OCI-LY7 (cell line): ENCODE data around the gene ZNF497. TPM values are rescaled to one million over a fixed set of nuclear protein-coding genes. Genes with fewer than 3 reads are reported as not detected.

ENCODE experiments used
- BruUV-seq: library from RNA; stranded (reverse); fragments of 400-500 nt; replicated peaks from 2 replicates; lab custom pipeline; 2021; lab: Mats Ljungman, UMichigan
- CTCF ChIA-PET: fragments of 300-600 bp; sonication (Branson Sonifier 250); formaldehyde crosslinking; loops from one replicate; lab custom pipeline; 2022; ENCODE audit warnings: antibody characterized with exemption; ENCODE audit not compliant: unreplicated experiment; lab: Charles Lee
- POLR2A ChIA-PET: fragments of 300-600 bp; sonication (Branson Sonifier 250); formaldehyde crosslinking; loops from one replicate; lab custom pipeline; 2022; ENCODE audit warnings: antibody characterized with exemption; lab: Charles Lee
- DNase-seq: peaks from one replicate; pipeline ENCODE4 v3.0.0-alpha.2; 2015; ENCODE audit warnings: low spot score
- H2AFZ ChIP-seq: fragments of 200-600 bp; sonication (generic), shearing (Covaris generic); 2 replicates; pipeline ENCODE4 v1.6.1; 2014; ENCODE audit warnings: mild to moderate bottlenecking, antibody characterized with exemption, low read length, moderate library complexity
- H3K27ac ChIP-seq: fragments of 200-600 bp; sonication (generic); 2 replicates; pipeline ENCODE4 v1.5.1; 2014; ENCODE audit warnings: mixed run types, low read depth, mild to moderate bottlenecking, moderate library complexity, low read length, inconsistent platforms; ENCODE audit not compliant: poor library complexity, severe bottlenecking
- H3K36me3 ChIP-seq: fragments of 200-600 bp; sonication (generic); 2 replicates; pipeline ENCODE4 v1.6.1; 2014; ENCODE audit warnings: mild to moderate bottlenecking, antibody characterized with exemption, low read length, moderate library complexity, mixed read lengths; ENCODE audit not compliant: insufficient read depth
- H3K4me1 ChIP-seq: fragments of 200-600 bp; sonication (generic); 2 replicates; pipeline ENCODE4 v1.5.1; 2014; ENCODE audit warnings: mild to moderate bottlenecking, low read length; ENCODE audit not compliant: insufficient read depth, poor library complexity, severe bottlenecking
- H3K4me2 ChIP-seq: fragments of 200-600 bp; sonication (generic); 2 replicates; pipeline ENCODE4 v1.6.1; 2014; ENCODE audit warnings: mild to moderate bottlenecking, low read length
- H3K4me3 ChIP-seq: fragments of 200-600 bp; sonication (generic); 2 replicates; pipeline ENCODE4 v1.5.1; 2014; ENCODE audit warnings: mild to moderate bottlenecking, low read depth, low read length; ENCODE audit not compliant: poor library complexity, severe bottlenecking
- H3K79me2 ChIP-seq: fragments of 200-600 bp; sonication (generic); 2 replicates; pipeline ENCODE4 v1.6.1; 2016; ENCODE audit warnings: low read depth, mild to moderate bottlenecking, low read length, moderate library complexity, mixed read lengths; ENCODE audit not compliant: insufficient read depth
- H3K9me2 ChIP-seq: fragments of 200-600 bp; sonication (generic); 2 replicates; pipeline ENCODE4 v1.6.1; 2016; ENCODE audit warnings: mild to moderate bottlenecking, low read length, mixed read lengths; ENCODE audit not compliant: insufficient read depth
- H3K9me3 ChIP-seq: fragments of 200-600 bp; sonication (generic); 2 replicates; pipeline ENCODE4 v1.6.1; 2014; ENCODE audit warnings: mild to moderate bottlenecking, mixed run types, low read length, mixed read lengths
- H4K20me1 ChIP-seq: fragments of 200-600 bp; sonication (generic); 2 replicates; pipeline ENCODE4 v1.6.1; 2014; ENCODE audit warnings: mild to moderate bottlenecking, antibody characterized with exemption, low read length, moderate library complexity, mixed read lengths; ENCODE audit not compliant: insufficient read depth
- EZH2phosphoT487 ChIP-seq: fragments of 200-600 bp; sonication (generic); IDR thresholded peaks from 2 replicates; pipeline ENCODE4 v1.6.1; 2018; ENCODE audit warnings: low read depth, borderline replicate concordance, mild to moderate bottlenecking, mixed run types, antibody characterized with exemption, low read length, moderate library complexity, mixed read lengths
- intact Hi-C: fragments of 100-400 bp; cut with micrococcal nuclease; formaldehyde crosslinking; loops from one replicate; pipeline ENCODE4 v1.10.0; 2022; ENCODE audit not compliant: unreplicated experiment
- total RNA-seq, 2 experiments: library from RNA; depleted of rRNA in 1 of 2; stranded (reverse); fragments of >200 nt in 1 of 2; shearing (Covaris generic) in 1 of 2; gene quantifications; 2 replicates each; pipeline ENCODE4 v1.2.3, GENCODE V29; 2014 to 2022
- TF ChIP-seq, protein P1 (sequence below): fragments of 200-600 bp; sonication (generic); conservative IDR thresholded peaks from 2 replicates; pipeline ENCODE4 v1.5.1; 2014; ENCODE audit warnings: mild to moderate bottlenecking, antibody characterized with exemption, low read length, moderate library complexity, mixed read lengths

Gene ZNF497
- total RNA-seq, 2 experiments from 2014 or later, result 3.6 to 6.1 TPM

DNA sequence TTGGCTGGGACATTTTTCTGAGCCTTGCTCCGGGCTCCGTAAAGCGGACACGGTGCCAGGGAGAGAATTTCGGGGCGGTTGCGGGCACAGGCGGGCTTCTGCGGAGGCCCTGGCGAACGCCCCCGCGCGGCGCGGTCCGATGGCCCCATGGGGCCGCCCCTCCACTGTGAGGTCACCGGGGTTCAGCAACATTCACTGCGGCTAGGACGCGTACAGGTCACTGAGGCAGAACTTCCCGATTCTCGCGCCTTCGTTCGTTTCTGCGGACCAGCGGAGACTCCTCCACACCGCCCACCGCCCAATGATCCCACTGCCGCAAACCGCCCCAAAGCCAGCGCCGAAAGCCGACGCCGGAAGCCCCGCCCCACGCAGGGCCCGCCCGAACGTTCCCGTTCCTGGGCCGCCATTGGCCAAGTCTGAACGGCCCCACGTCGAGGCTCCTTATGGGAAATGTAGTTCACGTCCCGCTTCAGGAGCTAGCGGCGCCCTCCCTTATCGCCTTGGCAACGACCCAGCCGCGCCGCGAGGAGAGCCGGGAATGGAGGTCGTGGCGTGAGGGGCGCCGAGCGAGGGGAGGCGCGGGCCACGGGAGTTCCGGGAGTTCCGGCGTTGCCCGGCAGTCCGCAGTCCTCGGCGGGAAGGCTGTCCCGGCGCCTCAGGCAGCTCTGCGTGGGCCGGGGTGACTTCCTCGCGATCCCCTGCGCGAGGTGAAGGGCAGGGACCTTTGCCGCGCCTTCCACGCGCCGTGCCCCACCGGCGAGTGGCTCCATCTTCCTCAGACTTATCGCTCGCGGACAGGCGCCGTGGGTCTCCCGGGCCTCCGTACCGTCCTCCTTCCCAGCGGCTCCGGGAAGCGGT is 45.8 kb upstream of the ZNF497 start, which contains the start of gene ZNF584:
ZNF584 (plus strand) TSS at position 498 of the 858 bp plus-strand sequence. CDS start 499 bp downstream, outside the sequence.
- DNase-seq, result peak; percentile 97
- TF ChIP-seq, protein P1, sequence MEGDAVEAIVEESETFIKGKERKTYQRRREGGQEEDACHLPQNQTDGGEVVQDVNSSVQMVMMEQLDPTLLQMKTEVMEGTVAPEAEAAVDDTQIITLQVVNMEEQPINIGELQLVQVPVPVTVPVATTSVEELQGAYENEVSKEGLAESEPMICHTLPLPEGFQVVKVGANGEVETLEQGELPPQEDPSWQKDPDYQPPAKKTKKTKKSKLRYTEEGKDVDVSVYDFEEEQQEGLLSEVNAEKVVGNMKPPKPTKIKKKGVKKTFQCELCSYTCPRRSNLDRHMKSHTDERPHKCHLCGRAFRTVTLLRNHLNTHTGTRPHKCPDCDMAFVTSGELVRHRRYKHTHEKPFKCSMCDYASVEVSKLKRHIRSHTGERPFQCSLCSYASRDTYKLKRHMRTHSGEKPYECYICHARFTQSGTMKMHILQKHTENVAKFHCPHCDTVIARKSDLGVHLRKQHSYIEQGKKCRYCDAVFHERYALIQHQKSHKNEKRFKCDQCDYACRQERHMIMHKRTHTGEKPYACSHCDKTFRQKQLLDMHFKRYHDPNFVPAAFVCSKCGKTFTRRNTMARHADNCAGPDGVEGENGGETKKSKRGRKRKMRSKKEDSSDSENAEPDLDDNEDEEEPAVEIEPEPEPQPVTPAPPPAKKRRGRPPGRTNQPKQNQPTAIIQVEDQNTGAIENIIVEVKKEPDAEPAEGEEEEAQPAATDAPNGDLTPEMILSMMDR, result peak; percentile 45
- TF ChIP-seq EZH2phosphoT487, result no peak
- no peaks in the 10 kb centered on the region for H3K9me3 ChIP-seq
- no peaks in the 10 kb centered on the region for H3K9me2 ChIP-seq
- peak within 1 kb of the TSS; percentile 83 for H3K4me3 ChIP-seq
- no peaks in the 10 kb centered on the region for H3K36me3 ChIP-seq
- H3K27ac ChIP-seq, result peak within 1 kb of the TSS; percentile 47
- H2AFZ ChIP-seq, result peak within 1 kb of the TSS; percentile 63
- peaks cover 20% of the 10 kb centered on the region for H3K4me1 ChIP-seq
- ChIA-PET POLR2A (interaction anchor here (0.8 kb wide), 1 partner anchor 56 kb away, joined by 3 read pairs; no protein-coding TSS in a partner anchor), CTCF (no interaction called here)
- no peaks in the 10 kb centered on the region for H4K20me1 ChIP-seq
- no TSS peak for BruUV-seq
- H3K79me2 ChIP-seq, result peaks cover 12% of the 10 kb centered on the region; the same call in 1 of the 2 replicates
- intact Hi-C loops, result loop anchor here (1.0 to 5.0 kb wide), 4 partner anchors 43 to 226 kb away; partner anchors contain the start of genes ZNF274, ZNF324, ZNF324B and ZSCAN22
- H3K4me2 ChIP-seq, result peak within 1 kb of the TSS; percentile 96

DNA sequence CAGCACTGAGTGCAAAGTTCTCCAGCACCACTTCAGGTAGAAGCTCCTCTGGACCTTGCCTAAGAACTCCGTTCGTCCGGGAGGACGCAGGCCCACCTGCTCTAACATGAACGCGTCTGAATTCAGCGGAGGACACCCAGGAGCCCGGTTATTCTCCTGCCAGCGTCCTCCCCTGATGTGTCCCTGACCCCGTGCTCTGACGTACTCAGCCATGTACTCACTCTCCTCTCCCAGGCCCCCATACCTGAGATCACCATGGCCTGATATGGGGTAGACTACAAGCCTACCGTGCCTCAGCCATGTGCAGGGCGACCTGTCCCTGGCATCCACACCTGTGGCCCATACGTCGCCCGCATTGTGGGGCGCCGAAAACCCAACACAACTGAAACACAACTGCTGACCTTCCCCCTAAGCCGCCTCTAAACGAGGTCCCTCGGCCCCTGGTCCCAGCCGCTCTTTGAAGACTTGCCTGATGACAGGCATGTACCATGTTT is 45.2 kb upstream of the ZNF497 start:
- Histone ChIP-seq H2AFZ (peak overlapping the region; percentile 63; the same call in 1 of the 2 replicates), H3K4me1 (peaks cover 20% of the 10 kb centered on the region), H4K20me1 (no peaks in the 10 kb centered on the region), H3K9me2 (no peaks in the 10 kb centered on the region), H3K4me2 (peak overlapping the region; percentile 96), H3K36me3 (no peaks in the 10 kb centered on the region), H3K27ac (peak overlapping the region; percentile 47), H3K9me3 (no peaks in the 10 kb centered on the region), H3K4me3 (peak overlapping the region; percentile 83), H3K79me2 (peaks cover 12% of the 10 kb centered on the region; the same call in 1 of the 2 replicates)
- POLR2A ChIA-PET, result no interaction called here
- TSS peak; percentile 84 for BruUV-seq
- TF ChIP-seq EZH2phosphoT487, result no peak
- TF ChIP-seq, protein P1, result no peak
- DNase-seq, result no peak
- intact Hi-C loops, result loop anchor here (1.0 to 5.0 kb wide), 4 partner anchors 44 to 225 kb away; partner anchors contain the start of genes ZNF274, ZNF324, ZNF324B and ZSCAN22
- CTCF ChIA-PET, result no interaction called here
